ENCODE measurements around the gene LAG3.

Gene LAG3

GRCh38 chr12:6753772-6754356 lies 18.5 kb upstream of the LAG3 start:
- DNase-seq (ENCODE audit: low read depth, low spot score): no peak

- DNase-seq (ENCODE audit: low read depth, low spot score): no peak
These were observed 17.9 kb upstream of the LAG3 start for GRCh38 chr12:6754411-6754810.

- no peak for DNase-seq (ENCODE audit: low read depth, low spot score)
These were observed 15.2 kb upstream of the LAG3 start for GRCh38 chr12:6757028-6757690.

GRCh38 chr12:6758506-6759095 lies 13.7 kb upstream of the LAG3 start:
- DNase-seq (ENCODE audit: low read depth, low spot score): no peak

GRCh38 chr12:6759741-6760140 lies 12.6 kb upstream of the LAG3 start:
- DNase-seq (ENCODE audit: low read depth, low spot score): no peak

GRCh38 chr12:6763380-6763779 lies 8.9 kb upstream of the LAG3 start:
- no peak for DNase-seq (ENCODE audit: low read depth, low spot score)

- no peak for DNase-seq (ENCODE audit: low read depth, low spot score)
These were observed 8.1 kb upstream of the LAG3 start for GRCh38 chr12:6764011-6764828.

GRCh38 chr12:6765048-6765633 lies 7.2 kb upstream of the LAG3 start:
- DNase-seq (ENCODE audit: low read depth, low spot score): no peak

GRCh38 chr12:6765634-6766581 lies 6.4 kb upstream of the LAG3 start, which contains the start of gene PTMS:
Gene PTMS, plus strand, starts transcription at chr12:6766363. Its CDS starts 343 bp downstream, at chr12:6766706.
- no peak for DNase-seq (ENCODE audit: low read depth, low spot score)

- no peak for DNase-seq (ENCODE audit: low read depth, low spot score)
These were observed 5.5 kb upstream of the LAG3 start for GRCh38 chr12:6766651-6767349.

- DNase-seq (ENCODE audit: low read depth, low spot score): no peak
These were observed 4.7 kb upstream of the LAG3 start for GRCh38 chr12:6767353-6768319.

- no peak for DNase-seq (ENCODE audit: low read depth, low spot score)
These were observed 3.8 kb upstream of the LAG3 start for GRCh38 chr12:6768437-6768914.

- no peak for DNase-seq (ENCODE audit: low read depth, low spot score)
These were observed 3.3 kb upstream of the LAG3 start for GRCh38 chr12:6768990-6769389.

- DNase-seq (ENCODE audit: low read depth, low spot score): no peak
These were observed 2.7 kb upstream of the LAG3 start for GRCh38 chr12:6769666-6770065.

GRCh38 chr12:6770094-6770493 lies 2.2 kb upstream of the LAG3 start:
- DNase-seq (ENCODE audit: low read depth, low spot score): no peak

- no peak for DNase-seq (ENCODE audit: low read depth, low spot score)
These were observed 1.7 kb upstream of the LAG3 start for GRCh38 chr12:6770600-6770999.

GRCh38 chr12:6771091-6771495 lies 1.2 kb upstream of the LAG3 start:
- DNase-seq (ENCODE audit: low read depth, low spot score): no peak

GRCh38 chr12:6771509-6772330 lies 600 bp upstream of the LAG3 start:
- DNase-seq (ENCODE audit: low read depth, low spot score): no peak

Measured in activated CD4-positive, CD25-positive, alpha-beta regulatory T cell treated with anti-CD3 and anti-CD28 coated beads, Interleukin-2, amount 50 U/mL, for 16 hours (primary cell).